GM23248 (cell line): ENCODE data around the gene SPDYC. TPM values are rescaled to one million over a fixed set of nuclear protein-coding genes. Genes with fewer than 3 reads are reported as not detected.

ENCODE experiments used
- DNase-seq: peaks from one replicate; pipeline ENCODE4 v3.0.0-alpha.2; 2015
- H2AFZ ChIP-seq: fragments of 200-600 bp; sonication (generic); 2 replicates; pipeline ENCODE4 v1.6.1; 2016; ENCODE audit warnings: antibody characterized with exemption
- H3F3A ChIP-seq: fragments of 200-600 bp; sonication (generic); 2 replicates; pipeline ENCODE4 v1.6.1; 2016; ENCODE audit warnings: mild to moderate bottlenecking, antibody characterized with exemption, mixed run types; ENCODE audit not compliant: insufficient read depth
- H3K27ac ChIP-seq: fragments of 200-600 bp; sonication (generic); 2 replicates; pipeline ENCODE4 v1.5.1; 2016; ENCODE audit warnings: mild to moderate bottlenecking
- H3K27me3 ChIP-seq: fragments of 200-600 bp; sonication (generic); replicated peaks from 2 replicates; pipeline ENCODE4 v1.6.1; 2016; ENCODE audit warnings: mild to moderate bottlenecking; ENCODE audit not compliant: insufficient read depth
- H3K36me3 ChIP-seq: fragments of 200-600 bp; sonication (generic); 2 replicates; pipeline ENCODE4 v1.6.1; 2016; ENCODE audit warnings: low read depth, mild to moderate bottlenecking
- H3K4me1 ChIP-seq: fragments of 200-600 bp; sonication (generic); 2 replicates; pipeline ENCODE4 v1.6.1; 2016; ENCODE audit warnings: mild to moderate bottlenecking; ENCODE audit not compliant: insufficient read depth
- H3K4me2 ChIP-seq: fragments of 200-600 bp; sonication (generic); one replicate; pipeline ENCODE4 v1.6.1; 2016; ENCODE audit warnings: mild to moderate bottlenecking; ENCODE audit not compliant: unreplicated experiment
- H3K4me3 ChIP-seq: fragments of 200-600 bp; sonication (generic); 2 replicates; pipeline ENCODE4 v1.5.1; 2016; ENCODE audit warnings: mild to moderate bottlenecking
- H3K79me2 ChIP-seq: fragments of 200-600 bp; sonication (generic); 2 replicates; pipeline ENCODE4 v1.6.1; 2016; ENCODE audit warnings: mild to moderate bottlenecking; ENCODE audit not compliant: insufficient read depth
- H3K9ac ChIP-seq: fragments of 200-600 bp; sonication (generic); 2 replicates; pipeline ENCODE4 v1.6.1; 2016; ENCODE audit warnings: mild to moderate bottlenecking
- H3K9me2 ChIP-seq: fragments of 200-600 bp; sonication (generic); 2 replicates; pipeline ENCODE4 v1.6.1; 2016; ENCODE audit warnings: mixed run types, mild to moderate bottlenecking, moderate library complexity; ENCODE audit not compliant: insufficient read depth
- H3K9me3 ChIP-seq: fragments of 200-600 bp; sonication (generic); one replicate; pipeline ENCODE4 v1.6.1; 2017; ENCODE audit warnings: low read depth
- H4K20me1 ChIP-seq: fragments of 200-600 bp; sonication (generic); 2 replicates; pipeline ENCODE4 v1.6.0; 2016; ENCODE audit not compliant: insufficient read depth
- EZH2 ChIP-seq: fragments of 200-600 bp; sonication (generic); IDR thresholded peaks from 2 replicates; pipeline ENCODE4 v1.6.1; 2018; ENCODE audit warnings: antibody characterized with exemption, mild to moderate bottlenecking; ENCODE audit not compliant: insufficient read depth, poor library complexity, severe bottlenecking
- EZH2phosphoT487 ChIP-seq: fragments of 200-600 bp; sonication (generic); IDR thresholded peaks from 2 replicates; pipeline ENCODE4 v1.6.1; 2018; ENCODE audit warnings: antibody characterized with exemption, moderate library complexity, mild to moderate bottlenecking, low read depth; ENCODE audit not compliant: insufficient read depth
- WGBS, 2 experiments: methylation state at CpG; one replicate each; pipeline ENCODE4 v1.1.6; 2015 to 2017; ENCODE audit warnings: low lambda C conversion rate in 2 of 2, low coverage in 1 of 2; ENCODE audit errors: missing lambda C conversion rate in 2 of 2; 5-methylcytosine and 5-hydroxymethylcytosine counted together
- in situ Hi-C: fragments of 300-500 bp; cut with MboI; formaldehyde crosslinking; loops from 2 replicates; pipeline ENCODE4 v1.15.0; 2020
- polyA plus RNA-seq: library from polyadenylated mRNA; unstranded; fragments of >200 nt; fragmentation: Nextera tagmentation; extraction: Ambion mirVana; gene quantifications from 2 replicates; pipeline ENCODE4 v1.2.1, GENCODE V29; 2016
- total RNA-seq: library from RNA; depleted of rRNA; stranded (reverse); fragments of >200 nt; shearing (Covaris generic); gene quantifications from 2 replicates; pipeline ENCODE4 v1.2.3, GENCODE V29; 2014

Gene SPDYC
- total and polyA plus RNA-seq, 2 experiments from 2014 or later: not detected

DNA sequence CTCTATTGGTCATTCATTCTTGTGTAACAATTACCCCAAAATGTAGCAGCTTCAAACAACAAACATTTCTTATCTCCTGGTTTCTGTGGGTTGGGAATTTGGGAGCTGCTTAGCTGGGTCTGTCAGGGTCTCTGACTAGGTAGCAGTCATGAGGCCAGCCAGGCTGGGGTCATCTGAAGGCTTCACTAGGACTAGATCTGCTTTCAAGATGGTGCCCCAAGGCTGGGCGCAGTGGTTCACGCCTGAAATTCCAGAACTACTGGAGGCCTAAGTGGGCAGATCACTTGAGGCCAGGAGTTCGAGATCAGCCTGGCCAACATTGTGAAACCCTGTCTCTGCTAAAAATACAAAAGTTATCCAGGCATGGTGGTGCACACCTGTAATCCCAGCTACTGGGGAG lies 13.1 kb upstream of the SPDYC start:
- Histone ChIP-seq H2AFZ (no peak overlapping the region), H3K36me3 (no peaks in the 10 kb centered on the region), H3K4me1 (no peaks in the 10 kb centered on the region), H3F3A (no peaks in the 10 kb centered on the region), H3K4me2 (no peak overlapping the region), H3K9ac (no peak overlapping the region), H3K9me3 (no peaks in the 10 kb centered on the region), H3K27me3 (no peaks in the 10 kb centered on the region), H3K79me2 (no peaks in the 10 kb centered on the region), H4K20me1 (no peaks in the 10 kb centered on the region), H3K4me3 (no peak overlapping the region), H3K27ac (no peak overlapping the region), H3K9me2 (no peaks in the 10 kb centered on the region)
- no peak for TF ChIP-seq EZH2phosphoT487
- no peak for TF ChIP-seq EZH2
- 86 to 88% methylated on average over 3 of the region's 3 CpGs for WGBS, 2 experiments
- DNase-seq: no peak
- in situ Hi-C loops: no loop called here

DNA sequence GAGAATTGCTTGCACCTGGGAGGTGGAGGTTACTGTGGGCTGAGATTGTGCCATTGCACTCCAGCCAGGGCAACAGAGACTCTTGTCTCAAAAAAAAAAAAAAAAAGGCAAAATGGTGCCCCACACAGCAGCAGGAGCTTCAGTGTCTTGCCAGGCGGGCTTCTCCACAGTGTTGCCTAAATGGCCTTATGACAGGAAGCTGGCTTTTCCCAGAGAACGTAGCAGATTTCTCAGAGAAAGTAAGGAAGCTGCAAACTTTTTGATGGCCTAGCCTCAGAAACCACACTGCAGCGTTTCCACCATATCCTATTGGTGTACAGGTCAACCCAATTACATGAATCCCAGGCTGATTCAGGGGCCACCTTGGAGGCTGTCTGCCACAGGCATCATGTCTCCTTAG lies 12.7 kb upstream of the SPDYC start:
- Histone ChIP-seq H3K4me3 (no peak overlapping the region), H3K27ac (no peak overlapping the region)
- 68 to 71% methylated on average over 3 of the region's 3 CpGs for WGBS, 2 experiments

DNA sequence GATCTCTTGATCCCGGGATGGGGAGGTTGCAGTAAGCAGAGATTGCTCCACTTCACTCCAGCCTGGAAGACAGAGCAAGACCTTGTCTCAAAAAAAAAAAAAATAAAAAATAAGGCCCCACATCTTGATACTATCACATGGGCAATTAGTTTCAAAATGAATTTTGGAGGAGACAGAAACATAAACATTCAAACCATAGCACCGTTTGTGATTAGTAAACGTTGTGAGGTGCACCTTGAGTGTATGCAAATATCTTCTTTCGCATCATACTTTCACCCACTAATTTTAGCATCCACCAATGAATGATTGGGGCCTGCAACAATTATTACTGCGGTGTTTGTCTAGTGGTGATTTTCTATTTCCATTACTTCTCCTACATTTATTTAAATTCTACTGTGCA lies 11.0 kb upstream of the SPDYC start:
- no peaks in the 10 kb centered on the region for H3F3A ChIP-seq
- no peaks in the 10 kb centered on the region for H3K79me2 ChIP-seq
- H3K36me3 ChIP-seq: no peaks in the 10 kb centered on the region
- 60 to 62% methylated on average over 5 of the region's 5 CpGs for WGBS, 2 experiments
- TF ChIP-seq EZH2: no peak
- TF ChIP-seq EZH2phosphoT487: no peak
- no peak overlapping the region for H3K4me2 ChIP-seq
- H3K9me2 ChIP-seq: no peaks in the 10 kb centered on the region
- H3K4me1 ChIP-seq: no peaks in the 10 kb centered on the region
- no peak overlapping the region for H3K4me3 ChIP-seq
- no peaks in the 10 kb centered on the region for H3K27me3 ChIP-seq
- in situ Hi-C loops: no loop called here
- H3K9me3 ChIP-seq: no peaks in the 10 kb centered on the region
- H3K9ac ChIP-seq: no peak overlapping the region
- no peak overlapping the region for H2AFZ ChIP-seq
- DNase-seq: no peak
- no peak overlapping the region for H3K27ac ChIP-seq
- no peaks in the 10 kb centered on the region for H4K20me1 ChIP-seq

More for the DNA sequence above, 12.7 kb upstream of the SPDYC start:
- H3K79me2 ChIP-seq: no peaks in the 10 kb centered on the region
- no peaks in the 10 kb centered on the region for H4K20me1 ChIP-seq
- no peaks in the 10 kb centered on the region for H3K36me3 ChIP-seq
- no peaks in the 10 kb centered on the region for H3K9me2 ChIP-seq
- H3K9me3 ChIP-seq: no peaks in the 10 kb centered on the region
- DNase-seq: no peak
- H3F3A ChIP-seq: no peaks in the 10 kb centered on the region
- no peaks in the 10 kb centered on the region for H3K27me3 ChIP-seq
- H2AFZ ChIP-seq: no peak overlapping the region
- in situ Hi-C loops: no loop called here
- no peaks in the 10 kb centered on the region for H3K4me1 ChIP-seq
- no peak overlapping the region for H3K9ac ChIP-seq
- TF ChIP-seq EZH2 (no peak), EZH2phosphoT487 (no peak)
- no peak overlapping the region for H3K4me2 ChIP-seq

DNA sequence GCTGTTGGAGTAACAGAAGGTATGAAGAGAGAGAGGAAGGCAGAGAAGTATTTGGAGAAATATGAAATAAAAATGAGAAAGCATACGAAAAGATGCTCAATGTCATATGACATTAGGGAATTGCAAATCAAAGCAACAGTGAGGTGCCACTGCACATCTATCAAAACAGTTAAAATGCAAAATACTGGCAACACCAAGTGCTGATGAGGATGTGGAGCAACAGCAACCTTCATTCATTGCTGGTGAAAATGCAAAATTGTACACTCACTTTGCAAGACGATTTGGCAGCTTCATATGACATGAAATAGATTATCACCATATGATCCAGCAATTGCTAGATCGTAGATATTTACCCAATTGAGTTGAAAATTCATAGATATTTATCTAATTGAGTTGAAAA lies 9.4 kb upstream of the SPDYC start:
- DNase-seq: no peak
- H3K4me2 ChIP-seq: no peak overlapping the region
- in situ Hi-C loops: no loop called here
- no peak for TF ChIP-seq EZH2phosphoT487
- TF ChIP-seq EZH2: no peak
- no peak overlapping the region for H3K9ac ChIP-seq
- no peaks in the 10 kb centered on the region for H3F3A ChIP-seq
- H3K9me2 ChIP-seq: no peaks in the 10 kb centered on the region
- H2AFZ ChIP-seq: no peak overlapping the region
- no peak overlapping the region for H3K4me3 ChIP-seq
- H3K79me2 ChIP-seq: no peaks in the 10 kb centered on the region
- H4K20me1 ChIP-seq: no peaks in the 10 kb centered on the region
- no peaks in the 10 kb centered on the region for H3K27me3 ChIP-seq
- no peaks in the 10 kb centered on the region for H3K36me3 ChIP-seq
- no peak overlapping the region for H3K27ac ChIP-seq
- WGBS, 2 experiments: 43 to 45% methylated on average over 3 of the region's 3 CpGs
- H3K9me3 ChIP-seq: no peaks in the 10 kb centered on the region
- H3K4me1 ChIP-seq: no peaks in the 10 kb centered on the region

DNA sequence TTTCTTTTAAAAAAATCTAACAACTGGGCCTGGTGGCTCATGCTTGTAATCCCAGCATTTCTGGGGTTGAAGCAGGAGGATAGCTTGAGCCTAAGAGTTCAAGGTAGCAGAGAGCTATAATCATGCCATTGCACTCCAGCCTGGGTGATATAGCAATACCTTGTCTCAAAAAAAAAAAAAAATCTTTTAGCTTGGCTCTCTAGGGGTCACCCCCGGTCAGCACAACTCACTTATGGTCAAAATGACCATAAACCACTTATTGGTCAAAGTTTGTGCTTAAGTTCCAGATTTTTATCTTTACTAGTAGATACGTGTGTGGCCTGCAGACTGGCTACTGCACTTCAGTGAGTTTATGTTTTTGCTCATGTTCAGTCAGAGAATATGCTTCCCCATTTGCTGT lies 6.3 kb upstream of the SPDYC start:
- Histone ChIP-seq H4K20me1 (no peaks in the 10 kb centered on the region), H3K9me2 (no peaks in the 10 kb centered on the region), H3K9me3 (no peaks in the 10 kb centered on the region), H3K9ac (no peak overlapping the region), H3K36me3 (no peaks in the 10 kb centered on the region), H3K79me2 (no peaks in the 10 kb centered on the region), H3K27ac (no peak overlapping the region), H3K4me1 (peaks cover 3% of the 10 kb centered on the region; the same call in 1 of the 2 replicates), H3K4me2 (no peak overlapping the region), H3K4me3 (no peak overlapping the region), H2AFZ (no peak overlapping the region), H3K27me3 (no peaks in the 10 kb centered on the region), H3F3A (no peaks in the 10 kb centered on the region)
- in situ Hi-C loops: no loop called here
- 72 to 76% methylated on average over 2 of the region's 2 CpGs for WGBS, 2 experiments
- no peak for DNase-seq
- TF ChIP-seq EZH2 (no peak), EZH2phosphoT487 (no peak)
